Measurements from ENCODE around the gene PGAM2.

The PGAM2 gene

DNA sequence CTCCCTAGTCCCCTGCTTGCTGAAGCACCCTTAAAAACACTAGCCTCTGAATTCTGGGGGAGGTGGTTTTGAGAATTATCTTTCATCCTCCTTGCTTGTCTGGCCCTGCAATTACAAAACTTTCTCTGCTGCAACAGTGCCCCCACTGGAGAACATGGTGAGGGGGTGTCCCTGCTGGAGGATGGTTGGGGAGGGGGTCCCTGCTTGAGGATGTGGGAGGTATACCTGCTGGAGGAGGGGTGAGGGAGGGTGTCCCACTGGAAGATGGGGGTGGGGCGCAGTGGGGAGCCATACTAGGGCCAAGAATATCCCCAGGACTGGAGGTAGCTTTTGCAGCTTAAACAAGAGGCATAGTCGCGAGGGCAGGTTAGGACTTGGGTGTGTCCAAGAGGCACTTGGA lies 20.2 kb upstream of the PGAM2 start (continued):
- TF ChIP-seq, protein P1, sequence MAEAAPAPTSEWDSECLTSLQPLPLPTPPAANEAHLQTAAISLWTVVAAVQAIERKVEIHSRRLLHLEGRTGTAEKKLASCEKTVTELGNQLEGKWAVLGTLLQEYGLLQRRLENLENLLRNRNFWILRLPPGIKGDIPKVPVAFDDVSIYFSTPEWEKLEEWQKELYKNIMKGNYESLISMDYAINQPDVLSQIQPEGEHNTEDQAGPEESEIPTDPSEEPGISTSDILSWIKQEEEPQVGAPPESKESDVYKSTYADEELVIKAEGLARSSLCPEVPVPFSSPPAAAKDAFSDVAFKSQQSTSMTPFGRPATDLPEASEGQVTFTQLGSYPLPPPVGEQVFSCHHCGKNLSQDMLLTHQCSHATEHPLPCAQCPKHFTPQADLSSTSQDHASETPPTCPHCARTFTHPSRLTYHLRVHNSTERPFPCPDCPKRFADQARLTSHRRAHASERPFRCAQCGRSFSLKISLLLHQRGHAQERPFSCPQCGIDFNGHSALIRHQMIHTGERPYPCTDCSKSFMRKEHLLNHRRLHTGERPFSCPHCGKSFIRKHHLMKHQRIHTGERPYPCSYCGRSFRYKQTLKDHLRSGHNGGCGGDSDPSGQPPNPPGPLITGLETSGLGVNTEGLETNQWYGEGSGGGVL (tag by site-specific recombination; IDR thresholded peaks at IDR 0.05) = no peak
- TF ChIP-seq, protein P2, sequence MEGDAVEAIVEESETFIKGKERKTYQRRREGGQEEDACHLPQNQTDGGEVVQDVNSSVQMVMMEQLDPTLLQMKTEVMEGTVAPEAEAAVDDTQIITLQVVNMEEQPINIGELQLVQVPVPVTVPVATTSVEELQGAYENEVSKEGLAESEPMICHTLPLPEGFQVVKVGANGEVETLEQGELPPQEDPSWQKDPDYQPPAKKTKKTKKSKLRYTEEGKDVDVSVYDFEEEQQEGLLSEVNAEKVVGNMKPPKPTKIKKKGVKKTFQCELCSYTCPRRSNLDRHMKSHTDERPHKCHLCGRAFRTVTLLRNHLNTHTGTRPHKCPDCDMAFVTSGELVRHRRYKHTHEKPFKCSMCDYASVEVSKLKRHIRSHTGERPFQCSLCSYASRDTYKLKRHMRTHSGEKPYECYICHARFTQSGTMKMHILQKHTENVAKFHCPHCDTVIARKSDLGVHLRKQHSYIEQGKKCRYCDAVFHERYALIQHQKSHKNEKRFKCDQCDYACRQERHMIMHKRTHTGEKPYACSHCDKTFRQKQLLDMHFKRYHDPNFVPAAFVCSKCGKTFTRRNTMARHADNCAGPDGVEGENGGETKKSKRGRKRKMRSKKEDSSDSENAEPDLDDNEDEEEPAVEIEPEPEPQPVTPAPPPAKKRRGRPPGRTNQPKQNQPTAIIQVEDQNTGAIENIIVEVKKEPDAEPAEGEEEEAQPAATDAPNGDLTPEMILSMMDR (tag by site-specific recombination; IDR thresholded peaks at IDR 0.05) = peak; percentile 60

DNA sequence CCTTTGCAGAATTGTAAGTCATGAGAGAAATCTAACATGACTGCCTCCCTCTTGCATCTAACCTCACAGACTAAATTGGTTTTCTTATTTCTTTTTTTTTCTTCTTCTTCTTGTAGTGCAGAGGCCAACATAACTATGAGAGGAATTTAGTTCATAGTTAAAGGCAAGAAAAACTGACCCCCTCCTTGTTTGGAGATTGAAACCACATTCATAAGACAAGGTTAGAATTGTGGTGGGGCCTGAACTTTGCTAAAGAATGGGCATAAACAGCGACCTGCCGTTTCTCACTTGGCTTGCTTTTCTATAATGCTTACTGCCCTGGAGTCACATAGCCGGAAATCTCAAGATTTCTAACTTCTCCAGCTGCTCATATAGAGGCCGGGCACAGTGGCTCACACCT lies 19.3 kb upstream of the PGAM2 start:
- POLR2A ChIA-PET = interaction anchor here (0.6 kb wide), 1 partner anchor 167 kb away, joined by 4 read pairs; no protein-coding TSS in a partner anchor

DNA sequence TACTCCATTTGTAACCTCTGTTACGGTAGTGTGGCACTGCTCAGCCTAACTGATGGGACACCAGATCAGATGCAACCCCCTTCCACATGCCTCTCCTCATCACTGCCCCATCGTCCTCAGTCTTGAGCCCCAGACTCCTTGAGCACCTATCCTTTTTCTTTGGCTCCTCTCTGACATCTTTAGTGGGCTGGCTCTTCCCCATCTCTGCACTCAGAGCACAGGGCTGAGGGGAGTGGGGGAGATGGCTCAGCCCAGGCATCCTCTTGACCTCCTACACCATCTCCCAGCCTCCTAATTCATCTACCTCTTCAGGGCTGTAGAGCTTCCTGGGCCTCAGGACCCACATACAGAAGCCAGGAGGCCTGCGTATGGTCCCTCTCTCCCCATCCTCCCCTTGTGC lies 18.4 kb upstream of the PGAM2 start:
- CTCF ChIA-PET = interaction anchor here (0.7 kb wide), 1 partner anchor 18 kb away, joined by 4 read pairs; no protein-coding TSS in a partner anchor
- no peak overlapping the region for H3K4me3 ChIP-seq (ENCODE audit: low read depth, low read length)
- no peaks in the 10 kb centered on the region for H3K9me3 ChIP-seq (ENCODE audit: control insufficient read depth, insufficient read depth, low read depth, low read length)
- no peaks in the 10 kb centered on the region for H3K4me1 ChIP-seq (ENCODE audit: control insufficient read depth, insufficient read depth, low read length)
- POLR2A ChIA-PET = no interaction called here
- H3K36me3 ChIP-seq (ENCODE audit: control insufficient read depth in 2 of 2, insufficient read depth in 1 of 2, low read length in 2 of 2) = peaks cover 0 to 20% of the 10 kb centered on the region in 2 experiments; a peak in 1 of 3 replicates
- H3K27ac ChIP-seq (ENCODE audit: extremely low read depth, low read depth, low read length) = no peak overlapping the region
- 0 out of 2 replicates have a peak, but pooled peaks have one; percentile 11 for TF ChIP-seq ZFHX2 (tag by site-specific recombination; conservative IDR thresholded peaks at IDR 0.05)
- peak; percentile 78 for TF ChIP-seq ZBTB17 (tag by site-specific recombination; IDR thresholded peaks at IDR 0.05)
- TF ChIP-seq ZNF121 (tag by site-specific recombination; IDR thresholded peaks at IDR 0.05) = no peak
- no peak for TF ChIP-seq ZNF830 (tag by site-specific recombination; IDR thresholded peaks at IDR 0.05; ENCODE audit: low read depth)

More for the DNA sequence above, 19.3 kb upstream of the PGAM2 start:
- H3K27ac ChIP-seq (ENCODE audit: extremely low read depth, low read depth, low read length) = no peak overlapping the region
- no peak overlapping the region for H3K4me3 ChIP-seq (ENCODE audit: low read depth, low read length)
- peaks cover 0 to 11% of the 10 kb centered on the region in 2 experiments; a peak in 1 of 3 replicates for H3K36me3 ChIP-seq (ENCODE audit: control insufficient read depth in 2 of 2, insufficient read depth in 1 of 2, low read length in 2 of 2)
- H3K4me1 ChIP-seq (ENCODE audit: control insufficient read depth, insufficient read depth, low read length) = no peaks in the 10 kb centered on the region
- no peaks in the 10 kb centered on the region for H3K9me3 ChIP-seq (ENCODE audit: control insufficient read depth, insufficient read depth, low read depth, low read length)
- TF ChIP-seq, protein P3, sequence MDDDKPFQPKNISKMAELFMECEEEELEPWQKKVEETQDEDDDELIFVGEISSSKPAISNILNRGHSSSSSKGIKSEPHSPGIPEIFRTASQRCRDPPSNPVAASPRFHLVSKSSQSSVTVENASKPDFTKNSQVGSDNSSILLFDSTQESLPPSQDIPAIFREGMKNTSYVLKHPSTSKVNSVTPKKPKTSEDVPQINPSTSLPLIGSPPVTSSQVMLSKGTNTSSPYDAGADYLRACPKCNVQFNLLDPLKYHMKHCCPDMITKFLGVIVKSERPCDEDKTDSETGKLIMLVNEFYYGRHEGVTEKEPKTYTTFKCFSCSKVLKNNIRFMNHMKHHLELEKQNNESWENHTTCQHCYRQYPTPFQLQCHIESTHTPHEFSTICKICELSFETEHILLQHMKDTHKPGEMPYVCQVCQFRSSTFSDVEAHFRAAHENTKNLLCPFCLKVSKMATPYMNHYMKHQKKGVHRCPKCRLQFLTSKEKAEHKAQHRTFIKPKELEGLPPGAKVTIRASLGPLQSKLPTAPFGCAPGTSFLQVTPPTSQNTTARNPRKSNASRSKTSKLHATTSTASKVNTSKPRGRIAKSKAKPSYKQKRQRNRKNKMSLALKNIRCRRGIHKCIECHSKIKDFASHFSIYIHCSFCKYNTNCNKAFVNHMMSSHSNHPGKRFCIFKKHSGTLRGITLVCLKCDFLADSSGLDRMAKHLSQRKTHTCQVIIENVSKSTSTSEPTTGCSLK (tag by site-specific recombination; IDR thresholded peaks at IDR 0.05) = no peak
- TF ChIP-seq HOXC10 (CRISPR knock-in tag; IDR thresholded peaks at IDR 0.05) (no peak), ZNF501 (tag by site-specific recombination; IDR thresholded peaks at IDR 0.05) (no peak), MEIS1 (CRISPR knock-in tag; IDR thresholded peaks at IDR 0.05; ENCODE audit: borderline replicate concordance) (no peak), RBAK (tag by site-specific recombination; IDR thresholded peaks at IDR 0.05) (no peak), ZNF530 (tag by site-specific recombination; IDR thresholded peaks at IDR 0.05; ENCODE audit: low read depth) (no peak), SALL2 (tag by site-specific recombination; IDR thresholded peaks at IDR 0.05; ENCODE audit: borderline replicate concordance) (no peak), ZFHX2 (tag by site-specific recombination; conservative IDR thresholded peaks at IDR 0.05) (no peak), SETDB1 (IDR thresholded peaks at IDR 0.05; ENCODE audit: insufficient read length, low read length) (no peak), KLF9 (tag by site-specific recombination; IDR thresholded peaks at IDR 0.05; ENCODE audit: low read depth) (no peak), ZNF48 (tag by site-specific recombination; IDR thresholded peaks at IDR 0.05) (no peak), BCL11A (tag by site-specific recombination; IDR thresholded peaks at IDR 0.05; ENCODE audit: low read depth) (no peak), ZNF560 (tag by site-specific recombination; IDR thresholded peaks at IDR 0.05; ENCODE audit: borderline replicate concordance) (no peak)
- TF ChIP-seq, protein P4, sequence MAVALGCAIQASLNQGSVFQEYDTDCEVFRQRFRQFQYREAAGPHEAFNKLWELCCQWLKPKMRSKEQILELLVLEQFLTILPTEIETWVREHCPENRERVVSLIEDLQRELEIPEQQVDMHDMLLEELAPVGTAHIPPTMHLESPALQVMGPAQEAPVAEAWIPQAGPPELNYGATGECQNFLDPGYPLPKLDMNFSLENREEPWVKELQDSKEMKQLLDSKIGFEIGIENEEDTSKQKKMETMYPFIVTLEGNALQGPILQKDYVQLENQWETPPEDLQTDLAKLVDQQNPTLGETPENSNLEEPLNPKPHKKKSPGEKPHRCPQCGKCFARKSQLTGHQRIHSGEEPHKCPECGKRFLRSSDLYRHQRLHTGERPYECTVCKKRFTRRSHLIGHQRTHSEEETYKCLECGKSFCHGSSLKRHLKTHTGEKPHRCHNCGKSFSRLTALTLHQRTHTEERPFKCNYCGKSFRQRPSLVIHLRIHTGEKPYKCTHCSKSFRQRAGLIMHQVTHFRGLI (tag by site-specific recombination; IDR thresholded peaks at IDR 0.05) = no peak
- TF ChIP-seq, protein P5, sequence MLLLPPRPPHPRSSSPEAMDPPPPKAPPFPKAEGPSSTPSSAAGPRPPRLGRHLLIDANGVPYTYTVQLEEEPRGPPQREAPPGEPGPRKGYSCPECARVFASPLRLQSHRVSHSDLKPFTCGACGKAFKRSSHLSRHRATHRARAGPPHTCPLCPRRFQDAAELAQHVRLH (tag by site-specific recombination; IDR thresholded peaks at IDR 0.05) = no peak
- CTCF ChIA-PET = no interaction called here
